H9 (cell line): ENCODE results near the gene ACOT7. TPM values are rescaled to one million over a fixed set of nuclear protein-coding genes. Genes with fewer than 3 reads are reported as not detected.

ENCODE experiments used
- DNase-seq: peaks from one replicate; pipeline ENCODE4 v3.0.0-alpha.2; 2017
- H2AFZ ChIP-seq: one replicate; pipeline ENCODE4 v1.6.1; 2013; ENCODE audit warnings: mild to moderate bottlenecking, low read length, control low read depth, moderate library complexity
- H2AK5ac ChIP-seq: 2 replicates; pipeline ENCODE4 v1.6.1; 2013; ENCODE audit warnings: low read length, control low read depth, mixed read lengths; ENCODE audit not compliant: insufficient read length
- H2BK120ac ChIP-seq: one replicate; pipeline ENCODE4 v1.6.1; 2013; ENCODE audit warnings: low read depth, mild to moderate bottlenecking, low read length, control low read depth, inconsistent platforms; ENCODE audit not compliant: poor library complexity, severe bottlenecking
- H2BK12ac ChIP-seq: 2 replicates; pipeline ENCODE4 v1.6.1; 2013; ENCODE audit warnings: low read length, control low read depth, mixed read lengths, low read depth; ENCODE audit not compliant: insufficient read length
- H2BK15ac ChIP-seq: 2 replicates; pipeline ENCODE4 v1.6.1; 2013; ENCODE audit warnings: low read depth, low read length, control low read depth
- H2BK20ac ChIP-seq: one replicate; pipeline ENCODE4 v1.6.1; 2013; ENCODE audit warnings: low read depth, mild to moderate bottlenecking, low read length, control low read depth, inconsistent platforms; ENCODE audit not compliant: poor library complexity, severe bottlenecking
- H2BK5ac ChIP-seq: 2 replicates; pipeline ENCODE4 v1.6.1; 2013; ENCODE audit warnings: low read length, control low read depth, mixed read lengths; ENCODE audit not compliant: insufficient read length
- H3K14ac ChIP-seq: 2 replicates; pipeline ENCODE4 v1.6.1; 2013; ENCODE audit warnings: low read length, control low read depth; ENCODE audit not compliant: insufficient read depth
- H3K18ac ChIP-seq: 2 replicates; pipeline ENCODE4 v1.6.1; 2013; ENCODE audit warnings: low read depth, mild to moderate bottlenecking, mixed read lengths, low read length, control low read depth; ENCODE audit not compliant: insufficient read length
- H3K23ac ChIP-seq: 2 replicates; pipeline ENCODE4 v1.6.1; 2013; ENCODE audit warnings: low read length, control low read depth, mixed read lengths, low read depth; ENCODE audit not compliant: insufficient read length
- H3K23me2 ChIP-seq: 2 replicates; pipeline ENCODE4 v1.6.1; 2013; ENCODE audit warnings: low read depth, mild to moderate bottlenecking, mixed read lengths, low read length, control low read depth; ENCODE audit not compliant: insufficient read length, poor library complexity, severe bottlenecking
- H3K27ac ChIP-seq: 2 replicates; pipeline ENCODE4 v1.5.1; 2013; ENCODE audit warnings: low read length, control low read depth, mixed read lengths, low read depth; ENCODE audit not compliant: insufficient read length
- H3K27me3 ChIP-seq: 2 replicates; pipeline ENCODE4 v1.6.1; 2013; ENCODE audit warnings: low read length, control low read depth, inconsistent platforms; ENCODE audit not compliant: insufficient read depth
- H3K4ac ChIP-seq: 2 replicates; pipeline ENCODE4 v1.6.1; 2013; ENCODE audit warnings: low read depth, mild to moderate bottlenecking, control low read depth, inconsistent platforms, low read length, moderate library complexity
- H3K4me1 ChIP-seq: 2 replicates; pipeline ENCODE4 v1.6.1; 2013; ENCODE audit warnings: low read length, control low read depth, inconsistent platforms; ENCODE audit not compliant: insufficient read depth
- H3K4me2 ChIP-seq: 2 replicates; pipeline ENCODE4 v1.6.1; 2013; ENCODE audit warnings: low read length, control low read depth, mixed read lengths; ENCODE audit not compliant: insufficient read length, insufficient read depth
- H3K56ac ChIP-seq: 2 replicates; pipeline ENCODE4 v1.6.1; 2013; ENCODE audit warnings: low read depth, mild to moderate bottlenecking, mixed read lengths, low read length, control low read depth; ENCODE audit not compliant: insufficient read length
- H3K79me1 ChIP-seq: 2 replicates; pipeline ENCODE4 v1.6.1; 2013; ENCODE audit warnings: low read depth, mild to moderate bottlenecking, moderate library complexity, low read length, control low read depth, inconsistent platforms; ENCODE audit not compliant: insufficient read depth, poor library complexity, severe bottlenecking
- H3K79me2 ChIP-seq: 2 replicates; pipeline ENCODE4 v1.6.1; 2013; ENCODE audit warnings: low read length, control low read depth, inconsistent platforms; ENCODE audit not compliant: insufficient read depth
- H3K9ac ChIP-seq: 2 replicates; pipeline ENCODE4 v1.6.1; 2013; ENCODE audit warnings: low read length, control low read depth, mixed read lengths; ENCODE audit not compliant: insufficient read length; ENCODE audit errors: extremely low read depth
- H3K9me3 ChIP-seq: one replicate; pipeline ENCODE4 v1.6.1; 2013; ENCODE audit warnings: low read depth, low read length, inconsistent platforms; ENCODE audit not compliant: control insufficient read depth
- H3T11ph ChIP-seq: one replicate; pipeline ENCODE4 v1.6.1; 2013; ENCODE audit warnings: mild to moderate bottlenecking, low read length, control low read depth, inconsistent platforms
- H4K20me1 ChIP-seq: one replicate; pipeline ENCODE4 v1.6.1; 2013; ENCODE audit not compliant: control insufficient read depth, insufficient read length, insufficient read depth
- H4K5ac ChIP-seq: 2 replicates; pipeline ENCODE4 v1.6.1; 2013; ENCODE audit warnings: low read depth, mild to moderate bottlenecking, mixed read lengths, low read length, control low read depth; ENCODE audit not compliant: insufficient read length
- H4K8ac ChIP-seq: replicated peaks from 2 replicates; pipeline ENCODE4 v1.6.1; 2013; ENCODE audit warnings: low read length, control low read depth, mixed read lengths, low read depth; ENCODE audit not compliant: insufficient read length
- H4K91ac ChIP-seq: 2 replicates; pipeline ENCODE4 v1.6.1; 2013; ENCODE audit warnings: low read depth, mild to moderate bottlenecking, moderate library complexity, mixed read lengths, low read length, control low read depth; ENCODE audit not compliant: insufficient read length
- H3K27ac Mint-ChIP-seq, 3 experiments: 2 replicates in 2 of 3; 3 replicates in 1 of 3; pipeline ENCODE4 v1.8.0; 2020 to 2021; ENCODE audit warnings: mixed read lengths in 3 of 3, mild to moderate bottlenecking in 1 of 3, moderate library complexity in 1 of 3
- H3K27me3 Mint-ChIP-seq: 2 replicates; pipeline ENCODE4 v1.8.0; 2021; ENCODE audit warnings: low read depth, mild to moderate bottlenecking, moderate library complexity, mixed read lengths
- H3K36me3 Mint-ChIP-seq, 3 experiments: 2 replicates in 2 of 3; 3 replicates in 1 of 3; pipeline ENCODE4 v1.8.0; 2020 to 2021; ENCODE audit warnings: low read depth in 3 of 3, mixed read lengths in 3 of 3; ENCODE audit not compliant: insufficient read depth in 1 of 3
- H3K4me1 Mint-ChIP-seq, 2 experiments: 2 replicates each; pipeline ENCODE4 v1.8.0; 2020; ENCODE audit warnings: mixed read lengths in 2 of 2
- H3K4me3 Mint-ChIP-seq, 2 experiments: 2 replicates in 1 of 2; 3 replicates in 1 of 2; pipeline ENCODE4 v1.8.0; 2020 to 2021; ENCODE audit warnings: mild to moderate bottlenecking in 2 of 2, mixed read lengths in 2 of 2, moderate library complexity in 1 of 2
- H3K9me3 Mint-ChIP-seq, 2 experiments: 2 replicates in 1 of 2; 3 replicates in 1 of 2; pipeline ENCODE4 v1.8.0; 2020; ENCODE audit warnings: mild to moderate bottlenecking in 2 of 2, mixed read lengths in 2 of 2, moderate library complexity in 1 of 2
- WGBS: extraction: QIAGEN DNeasy Blood & Tissue Kit; methylation state at CpG from one replicate; pipeline ENCODE4 v1.1.7; 2013; ENCODE audit warnings: missing lambda C conversion rate, low lambda C conversion rate, mixed read lengths; ENCODE audit not compliant: insufficient read length; ENCODE audit errors: extremely low coverage; 5-methylcytosine and 5-hydroxymethylcytosine counted together
- total RNA-seq: library from RNA; stranded (reverse); gene quantifications from 2 replicates; pipeline ENCODE4 v1.2.1, GENCODE V29; 2021
- TF ChIP-seq, protein P1 (sequence below): fragments of 200-600 bp; sonication (generic); conservative IDR thresholded peaks from 3 replicates; pipeline ENCODE4 v1.8.0; 2021; ENCODE audit warnings: antibody characterized with exemption, mild to moderate bottlenecking

The ACOT7 gene
- total RNA-seq, 1 experiment from 2014 or later, result 87.4 TPM

DNA sequence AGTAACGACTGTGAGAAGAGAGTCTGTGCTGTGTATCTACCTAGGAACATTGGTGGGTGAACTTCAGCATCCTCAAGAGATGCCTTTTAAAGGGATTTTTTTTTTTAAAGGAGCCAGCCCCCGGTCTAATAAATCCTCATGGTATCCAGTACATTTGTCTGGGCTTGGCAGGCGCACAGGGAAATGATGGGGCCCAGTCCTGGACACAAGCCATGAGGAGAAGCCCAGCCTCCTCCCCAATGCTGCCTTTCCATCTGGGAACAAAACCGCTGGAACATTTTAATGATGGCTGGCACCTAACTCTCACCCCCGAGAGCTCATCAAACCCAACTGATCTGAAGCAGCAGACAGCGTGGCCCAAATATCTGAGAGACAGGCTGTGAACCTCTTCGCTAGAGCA lies 64.2 kb downstream of the ACOT7 start:
- H3K4me1 Mint-ChIP-seq, result no peaks in the 10 kb centered on the region
- no peak overlapping the region for H3T11ph ChIP-seq
- H2AFZ ChIP-seq, result no peak overlapping the region
- H3K18ac ChIP-seq, result no peak overlapping the region
- WGBS, result no CpG with 5 or more reads among the region's 7 CpGs
- no peaks in the 10 kb centered on the region for H4K20me1 ChIP-seq
- H3K27ac ChIP-seq, result no peak overlapping the region
- H4K5ac ChIP-seq, result no peak overlapping the region
- H2BK20ac ChIP-seq, result no peak overlapping the region
- no peak overlapping the region for H2AK5ac ChIP-seq
- no peaks in the 10 kb centered on the region for H3K23me2 ChIP-seq
- H3K14ac ChIP-seq, result no peak overlapping the region
- H3K4ac ChIP-seq, result no peak overlapping the region
- no peaks in the 10 kb centered on the region for H3K9me3 Mint-ChIP-seq
- no peak overlapping the region for H2BK12ac ChIP-seq
- H2BK120ac ChIP-seq, result no peak overlapping the region
- H2BK5ac ChIP-seq, result no peak overlapping the region
- no peaks in the 10 kb centered on the region for H3K4me1 ChIP-seq
- H3K27ac Mint-ChIP-seq, result peak overlapping the region in 1 of 3 experiments; percentile 32; a peak in 1 of 7 replicates
- H3K79me2 ChIP-seq, result no peaks in the 10 kb centered on the region
- H4K8ac ChIP-seq, result no peak overlapping the region
- TF ChIP-seq, protein P1, sequence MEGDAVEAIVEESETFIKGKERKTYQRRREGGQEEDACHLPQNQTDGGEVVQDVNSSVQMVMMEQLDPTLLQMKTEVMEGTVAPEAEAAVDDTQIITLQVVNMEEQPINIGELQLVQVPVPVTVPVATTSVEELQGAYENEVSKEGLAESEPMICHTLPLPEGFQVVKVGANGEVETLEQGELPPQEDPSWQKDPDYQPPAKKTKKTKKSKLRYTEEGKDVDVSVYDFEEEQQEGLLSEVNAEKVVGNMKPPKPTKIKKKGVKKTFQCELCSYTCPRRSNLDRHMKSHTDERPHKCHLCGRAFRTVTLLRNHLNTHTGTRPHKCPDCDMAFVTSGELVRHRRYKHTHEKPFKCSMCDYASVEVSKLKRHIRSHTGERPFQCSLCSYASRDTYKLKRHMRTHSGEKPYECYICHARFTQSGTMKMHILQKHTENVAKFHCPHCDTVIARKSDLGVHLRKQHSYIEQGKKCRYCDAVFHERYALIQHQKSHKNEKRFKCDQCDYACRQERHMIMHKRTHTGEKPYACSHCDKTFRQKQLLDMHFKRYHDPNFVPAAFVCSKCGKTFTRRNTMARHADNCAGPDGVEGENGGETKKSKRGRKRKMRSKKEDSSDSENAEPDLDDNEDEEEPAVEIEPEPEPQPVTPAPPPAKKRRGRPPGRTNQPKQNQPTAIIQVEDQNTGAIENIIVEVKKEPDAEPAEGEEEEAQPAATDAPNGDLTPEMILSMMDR, result no peak
- no peaks in the 10 kb centered on the region; the same call in 1 of the 2 replicates for H3K27me3 Mint-ChIP-seq
- no peak overlapping the region for H3K4me3 Mint-ChIP-seq
- H4K91ac ChIP-seq, result no peak overlapping the region
- H3K9me3 ChIP-seq, result no peaks in the 10 kb centered on the region
- no peak overlapping the region for H3K23ac ChIP-seq
- peaks cover 12 to 41% (median 27%) of the 10 kb centered on the region in 3 experiments for H3K36me3 Mint-ChIP-seq
- H3K56ac ChIP-seq, result no peak overlapping the region
- no peak overlapping the region for H3K9ac ChIP-seq
- no peak overlapping the region for H3K4me2 ChIP-seq
- DNase-seq, result no peak
- H3K27me3 ChIP-seq, result no peaks in the 10 kb centered on the region
- H3K79me1 ChIP-seq, result no peaks in the 10 kb centered on the region
- no peak overlapping the region for H2BK15ac ChIP-seq
